SK-N-SH (cell line): Measurements from ENCODE around the gene ZBTB38. TPM values are rescaled to one million over a fixed set of nuclear protein-coding genes. Genes with fewer than 3 reads are reported as not detected.

Source experiments
- CTCF ChIA-PET: fragments of 300-600, 350-600 bp; formaldehyde crosslinking; extraction: SDS; loops from one replicate; lab custom pipeline; 2021; lab: Yijun Ruan, JAX
- POLR2A ChIA-PET: fragments of 350-600 bp; sonication (Branson Sonifier 250); formaldehyde crosslinking; extraction: SDS; loops from one replicate; lab custom pipeline; 2020; ENCODE audit warnings: antibody characterized with exemption, inconsistent platforms; lab: Yijun Ruan, JAX
- DNase-seq: peaks from one replicate; pipeline ENCODE4 v3.0.0; 2012
- H2AFZ ChIP-seq: fragments of 200-600 bp; sonication (generic); 2 replicates; pipeline ENCODE4 v1.8.1; 2016; ENCODE audit warnings: antibody characterized with exemption, mild to moderate bottlenecking, low read depth
- H3F3A ChIP-seq: fragments of 200-600 bp; sonication (generic); replicated peaks from 2 replicates; pipeline ENCODE3; 2016; ENCODE audit warnings: antibody characterized with exemption, mild to moderate bottlenecking; ENCODE audit not compliant: insufficient read depth
- H3K27ac ChIP-seq, 2 experiments: fragments of 200-500 bp in 1 of 2; fragments of 200-600 bp in 1 of 2; sonication (Bioruptor generic) in 1 of 2; sonication (generic), shearing (Covaris generic) in 1 of 2; 2 replicates each; pipeline versions ENCODE4 v1.5.1 to v1.6.1; 2014 to 2016; ENCODE audit warnings: low read depth in 2 of 2, inconsistent platforms in 1 of 2, low read length in 1 of 2, mild to moderate bottlenecking in 1 of 2, mixed read lengths in 1 of 2
- H3K27me3 ChIP-seq: fragments of 200-600 bp; sonication (generic), shearing (Covaris generic); 2 replicates; pipeline ENCODE4 v1.6.1; 2016; ENCODE audit warnings: mixed run types; ENCODE audit not compliant: insufficient read depth
- H3K36me3 ChIP-seq, 2 experiments: fragments of 200-500 bp in 1 of 2; fragments of 200-600 bp in 1 of 2; sonication (Bioruptor generic) in 1 of 2; sonication (generic) in 1 of 2; replicated peaks in 1 of 2; 2 replicates each; pipeline versions ENCODE3 to v1.5.1; 2014 to 2016; ENCODE audit warnings: low read length in 1 of 2, mild to moderate bottlenecking in 1 of 2; ENCODE audit not compliant: insufficient read depth in 2 of 2, control insufficient read depth in 1 of 2
- H3K4me1 ChIP-seq, 2 experiments: fragments of 200-500 bp in 1 of 2; fragments of 200-600 bp in 1 of 2; sonication (Bioruptor generic) in 1 of 2; sonication (generic), shearing (Covaris generic) in 1 of 2; 2 replicates each; pipeline versions ENCODE4 v1.5.1 to v1.6.1; 2014 to 2016; ENCODE audit warnings: low read depth in 1 of 2, low read length in 1 of 2, mixed run types in 1 of 2; ENCODE audit not compliant: insufficient read depth in 2 of 2, control insufficient read depth in 1 of 2
- H3K4me2 ChIP-seq: fragments of 200-600 bp; sonication (generic), shearing (Covaris generic); 2 replicates; pipeline ENCODE4 v1.6.1; 2017; ENCODE audit warnings: mixed run types
- H3K4me3 ChIP-seq, 2 experiments: fragments of 200-500 bp in 1 of 2; fragments of 200-600 bp in 1 of 2; sonication (Bioruptor generic) in 1 of 2; sonication (generic), shearing (Covaris generic) in 1 of 2; 2 replicates each; pipeline versions ENCODE4 v1.5.1 to v1.8.1; 2014 to 2016; ENCODE audit warnings: low read depth in 2 of 2, inconsistent platforms in 1 of 2, low read length in 1 of 2, mild to moderate bottlenecking in 1 of 2, mixed read lengths in 1 of 2, moderate library complexity in 1 of 2
- H3K79me2 ChIP-seq: fragments of 200-600 bp; sonication (generic); 2 replicates; pipeline ENCODE4 v1.8.1; 2017; ENCODE audit warnings: mild to moderate bottlenecking; ENCODE audit not compliant: insufficient read depth
- H3K9ac ChIP-seq: fragments of 200-600 bp; sonication (generic); 2 replicates; pipeline ENCODE4 v1.6.1; 2017; ENCODE audit warnings: mixed run types
- H3K9me2 ChIP-seq: fragments of 200-600 bp; sonication (generic); 2 replicates; pipeline ENCODE4 v1.6.1; 2017; ENCODE audit warnings: mixed run types
- H3K9me3 ChIP-seq: fragments of 200-600 bp; sonication (generic); 2 replicates; pipeline ENCODE4 v1.6.1; 2017; ENCODE audit warnings: mixed run types, mild to moderate bottlenecking, moderate library complexity
- H4K20me1 ChIP-seq: fragments of 200-600 bp; sonication (generic); 2 replicates; pipeline ENCODE4 v1.6.1; 2017; ENCODE audit warnings: mild to moderate bottlenecking, mixed run types; ENCODE audit not compliant: insufficient read depth
- CHD2 ChIP-seq: fragments of 150-350 bp; IDR thresholded peaks from 2 replicates; pipeline ENCODE4 v1.6.1; 2018; ENCODE audit warnings: low read length; ENCODE audit not compliant: partially characterized antibody
- FOXM1 ChIP-seq: IDR thresholded peaks from 2 replicates; pipeline ENCODE4 v1.4.0; 2012; ENCODE audit warnings: low read depth, mild to moderate bottlenecking
- JUND ChIP-seq: IDR thresholded peaks from 2 replicates; pipeline ENCODE4 v1.4.0; 2012
- NFIC ChIP-seq: IDR thresholded peaks from 2 replicates; pipeline ENCODE4 v1.4.0; 2012; ENCODE audit warnings: borderline replicate concordance
- POLR2AphosphoS5 ChIP-seq: IDR thresholded peaks from 2 replicates; pipeline ENCODE4 v1.6.1; 2012; ENCODE audit warnings: low read depth, low read length
- SIN3A ChIP-seq: IDR thresholded peaks from 2 replicates; pipeline ENCODE4 v1.6.1; 2012; ENCODE audit warnings: low read depth, mild to moderate bottlenecking, low read length, moderate library complexity, borderline replicate concordance
- TCF12 ChIP-seq: IDR thresholded peaks from 2 replicates; pipeline ENCODE4 v1.4.0; 2012
- WGBS: methylation state at CpG from one replicate; pipeline ENCODE4 v1.1.6; 2017; ENCODE audit warnings: low lambda C conversion rate; 5-methylcytosine and 5-hydroxymethylcytosine counted together
- polyA plus RNA-seq, 3 experiments: library from polyadenylated mRNA; depleted of rRNA; stranded (reverse); fragments of >200 nt; gene quantifications; 2 replicates each; pipeline ENCODE4 v1.2.3, GENCODE V29; 2012
- TF ChIP-seq, protein P1 (sequence below): fragments of 150-350 bp; IDR thresholded peaks from 2 replicates; pipeline ENCODE4 v1.6.1; 2016; ENCODE audit warnings: mild to moderate bottlenecking, low read depth, low read length
- TF ChIP-seq, protein P2 (sequence below): IDR thresholded peaks from 2 replicates; pipeline ENCODE4; 2012
- TF ChIP-seq, protein P3 (sequence below): IDR thresholded peaks from 2 replicates; pipeline ENCODE4 v1.4.0; 2012; ENCODE audit warnings: low read depth, borderline replicate concordance

The ZBTB38 gene
- polyA plus RNA-seq, 1 of the 3 experiments (the other 2 are of a cell fraction) = 10.1 TPM

DNA sequence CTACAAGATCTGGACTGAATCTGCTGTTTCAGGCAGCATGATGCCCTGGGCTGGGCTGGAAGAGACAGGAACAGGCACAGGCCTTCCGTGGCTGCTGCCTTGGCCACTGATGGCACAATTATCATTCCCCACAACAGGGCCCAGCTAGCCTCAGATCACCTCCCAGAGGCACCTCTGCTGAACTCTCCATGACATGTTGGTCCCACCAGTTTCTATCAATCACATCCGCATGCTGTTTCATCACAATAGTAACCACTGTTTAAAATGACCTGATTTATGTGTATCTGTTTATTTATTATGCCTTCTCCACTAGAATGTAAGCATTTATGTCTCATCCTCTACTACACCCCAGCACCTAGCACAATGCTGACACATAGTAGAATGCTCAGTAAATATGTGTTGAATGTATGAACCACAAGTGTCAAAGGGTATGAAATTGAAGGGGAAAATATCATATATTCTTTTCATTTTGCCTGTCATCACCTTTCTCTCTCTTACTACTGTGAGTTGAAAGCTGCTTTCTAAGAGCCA is 32.7 kb upstream of the ZBTB38 start:
- no peak for TF ChIP-seq CHD2
- no peak for TF ChIP-seq NFIC
- TF ChIP-seq FOXM1 = no peak
- TF ChIP-seq, protein P1, sequence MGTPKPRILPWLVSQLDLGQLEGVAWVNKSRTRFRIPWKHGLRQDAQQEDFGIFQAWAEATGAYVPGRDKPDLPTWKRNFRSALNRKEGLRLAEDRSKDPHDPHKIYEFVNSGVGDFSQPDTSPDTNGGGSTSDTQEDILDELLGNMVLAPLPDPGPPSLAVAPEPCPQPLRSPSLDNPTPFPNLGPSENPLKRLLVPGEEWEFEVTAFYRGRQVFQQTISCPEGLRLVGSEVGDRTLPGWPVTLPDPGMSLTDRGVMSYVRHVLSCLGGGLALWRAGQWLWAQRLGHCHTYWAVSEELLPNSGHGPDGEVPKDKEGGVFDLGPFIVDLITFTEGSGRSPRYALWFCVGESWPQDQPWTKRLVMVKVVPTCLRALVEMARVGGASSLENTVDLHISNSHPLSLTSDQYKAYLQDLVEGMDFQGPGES = no peak
- TF ChIP-seq, protein P2, sequence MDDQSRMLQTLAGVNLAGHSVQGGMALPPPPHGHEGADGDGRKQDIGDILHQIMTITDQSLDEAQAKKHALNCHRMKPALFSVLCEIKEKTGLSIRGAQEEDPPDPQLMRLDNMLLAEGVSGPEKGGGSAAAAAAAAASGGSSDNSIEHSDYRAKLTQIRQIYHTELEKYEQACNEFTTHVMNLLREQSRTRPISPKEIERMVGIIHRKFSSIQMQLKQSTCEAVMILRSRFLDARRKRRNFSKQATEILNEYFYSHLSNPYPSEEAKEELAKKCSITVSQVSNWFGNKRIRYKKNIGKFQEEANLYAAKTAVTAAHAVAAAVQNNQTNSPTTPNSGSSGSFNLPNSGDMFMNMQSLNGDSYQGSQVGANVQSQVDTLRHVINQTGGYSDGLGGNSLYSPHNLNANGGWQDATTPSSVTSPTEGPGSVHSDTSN = no peak
- no peak for TF ChIP-seq JUND
- TF ChIP-seq SIN3A = no peak
- no peak for TF ChIP-seq POLR2AphosphoS5
- no peak overlapping the region for H3K4me3 ChIP-seq
- H3K9me3 ChIP-seq = no peaks in the 10 kb centered on the region
- H3F3A ChIP-seq = peaks cover 19% of the 10 kb centered on the region
- no peak overlapping the region for H3K27ac ChIP-seq
- H3K9ac ChIP-seq = no peak overlapping the region
- H3K79me2 ChIP-seq = no peaks in the 10 kb centered on the region
- WGBS = 96% methylated on average over 2 of the region's 2 CpGs
- no peaks in the 10 kb centered on the region for H3K9me2 ChIP-seq
- POLR2A ChIA-PET = no interaction called here
- DNase-seq = no peak
- CTCF ChIA-PET = interaction anchor here (1.2 to 2.9 kb wide), 3 partner anchors 24 to 116 kb away, joined by 5 to 10 read pairs (median 5); no protein-coding TSS in a partner anchor
- H3K4me2 ChIP-seq = no peak overlapping the region
- no peaks in the 10 kb centered on the region for H4K20me1 ChIP-seq
- peaks cover 4 to 24% of the 10 kb centered on the region in 2 experiments; a peak in 3 of 4 replicates for H3K4me1 ChIP-seq
- no peaks in the 10 kb centered on the region for H3K36me3 ChIP-seq
- no peak overlapping the region for H2AFZ ChIP-seq
- H3K27me3 ChIP-seq = no peaks in the 10 kb centered on the region

DNA sequence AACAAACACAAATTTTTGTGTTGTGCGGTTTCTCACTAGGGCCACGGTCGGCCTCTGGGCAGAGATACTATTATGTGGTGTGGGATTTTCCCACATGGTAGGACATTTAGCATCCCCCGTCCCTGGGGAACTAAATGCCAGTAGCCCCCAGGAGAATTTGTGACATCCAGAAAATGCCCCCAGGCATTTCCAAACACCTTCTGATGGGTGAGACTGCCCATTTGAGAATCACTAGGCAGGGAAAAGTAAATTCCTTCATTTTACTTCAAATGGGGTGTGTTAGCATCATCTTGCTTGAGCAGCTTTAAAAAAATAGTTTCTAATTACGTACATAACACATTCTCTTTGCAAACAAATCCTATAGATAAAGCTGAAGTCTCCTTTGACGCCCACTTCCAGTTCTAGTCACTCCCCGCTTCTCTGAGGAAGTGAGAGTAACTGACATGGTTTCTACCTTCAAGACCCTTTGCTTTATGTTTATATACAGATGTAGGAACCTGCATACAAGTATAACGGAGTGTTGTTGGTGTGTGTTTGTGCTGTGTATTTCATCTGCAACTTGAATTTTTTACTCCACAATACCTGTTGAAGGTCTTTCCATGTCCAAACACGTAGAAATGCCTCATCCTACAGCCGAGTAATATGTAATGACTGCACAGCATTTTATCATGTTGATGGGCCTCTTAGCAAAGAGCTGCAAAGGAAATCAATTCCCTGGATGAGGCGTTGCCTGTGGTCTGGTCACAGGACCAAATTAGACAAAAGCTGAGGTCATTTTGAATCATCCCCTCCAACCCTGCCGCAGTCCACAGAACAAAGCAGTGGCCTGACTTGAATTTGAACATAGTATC is 31.4 kb upstream of the ZBTB38 start:
- POLR2A ChIA-PET = no interaction called here

More for the DNA sequence above, 31.4 kb upstream of the ZBTB38 start:
- no peaks in the 10 kb centered on the region for H3K9me2 ChIP-seq
- 72% methylated on average over 8 of the region's 12 CpGs for WGBS
- no peaks in the 10 kb centered on the region for H3K36me3 ChIP-seq
- H3K9me3 ChIP-seq = no peaks in the 10 kb centered on the region
- peak overlapping the region; percentile 22; the same call in 1 of the 2 replicates for H3K4me2 ChIP-seq
- CTCF ChIA-PET = interaction anchor here (1.2 to 2.9 kb wide), 4 partner anchors 25 to 115 kb away, joined by 4 to 10 read pairs (median 5); no protein-coding TSS in a partner anchor
- H3F3A ChIP-seq = peaks cover 12% of the 10 kb centered on the region
- peak overlapping the region; percentile 44; the same call in 1 of the 2 replicates for H2AFZ ChIP-seq
- H3K79me2 ChIP-seq = no peaks in the 10 kb centered on the region
- no peak overlapping the region for H3K4me3 ChIP-seq
- H3K4me1 ChIP-seq = peaks cover 4 to 16% of the 10 kb centered on the region in 2 experiments; a peak in 3 of 4 replicates
- DNase-seq = no peak
- peak overlapping the region; percentile 30; the same call in 1 of the 2 replicates for H3K9ac ChIP-seq
- no peaks in the 10 kb centered on the region for H3K27me3 ChIP-seq
- H3K27ac ChIP-seq = peak overlapping the region in 1 of 2 experiments; percentile 60; a peak in 2 of 4 replicates
- no peaks in the 10 kb centered on the region for H4K20me1 ChIP-seq
- TF ChIP-seq, protein P2 = 0 out of 2 replicates have a peak, but pooled peaks have one; percentile 22
- TF ChIP-seq, protein P3, sequence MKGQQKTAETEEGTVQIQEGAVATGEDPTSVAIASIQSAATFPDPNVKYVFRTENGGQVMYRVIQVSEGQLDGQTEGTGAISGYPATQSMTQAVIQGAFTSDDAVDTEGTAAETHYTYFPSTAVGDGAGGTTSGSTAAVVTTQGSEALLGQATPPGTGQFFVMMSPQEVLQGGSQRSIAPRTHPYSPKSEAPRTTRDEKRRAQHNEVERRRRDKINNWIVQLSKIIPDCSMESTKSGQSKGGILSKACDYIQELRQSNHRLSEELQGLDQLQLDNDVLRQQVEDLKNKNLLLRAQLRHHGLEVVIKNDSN = no peak
- 0 out of 2 replicates have a peak, but pooled peaks have one; percentile 26 for TF ChIP-seq TCF12
